Tibial nerve (tissue), 4 donors: ENCODE data around the gene PSMB1.

ENCODE experiments used
- EP300 ChIP-seq, 2 donors: sonication (generic); formaldehyde crosslinking; IDR thresholded peaks; one replicate each; pipeline ENCODE4 v1.6.1; 2017; ENCODE audit warnings: antibody characterized with exemption in 2 of 2, mild to moderate bottlenecking in 1 of 2
- TF ChIP-seq, protein P1 (sequence below), 5 experiments: fragments of 200-600 bp in 3 of 5; fragments of 450-650 bp in 2 of 5; sonication (generic) in 3 of 5; IDR thresholded peaks; one replicate each; pipeline ENCODE4 v1.5.1; 2016 to 2019; ENCODE audit warnings: antibody characterized with exemption in 5 of 5, mild to moderate bottlenecking in 3 of 5, moderate library complexity in 2 of 5

- TF ChIP-seq, protein P1, sequence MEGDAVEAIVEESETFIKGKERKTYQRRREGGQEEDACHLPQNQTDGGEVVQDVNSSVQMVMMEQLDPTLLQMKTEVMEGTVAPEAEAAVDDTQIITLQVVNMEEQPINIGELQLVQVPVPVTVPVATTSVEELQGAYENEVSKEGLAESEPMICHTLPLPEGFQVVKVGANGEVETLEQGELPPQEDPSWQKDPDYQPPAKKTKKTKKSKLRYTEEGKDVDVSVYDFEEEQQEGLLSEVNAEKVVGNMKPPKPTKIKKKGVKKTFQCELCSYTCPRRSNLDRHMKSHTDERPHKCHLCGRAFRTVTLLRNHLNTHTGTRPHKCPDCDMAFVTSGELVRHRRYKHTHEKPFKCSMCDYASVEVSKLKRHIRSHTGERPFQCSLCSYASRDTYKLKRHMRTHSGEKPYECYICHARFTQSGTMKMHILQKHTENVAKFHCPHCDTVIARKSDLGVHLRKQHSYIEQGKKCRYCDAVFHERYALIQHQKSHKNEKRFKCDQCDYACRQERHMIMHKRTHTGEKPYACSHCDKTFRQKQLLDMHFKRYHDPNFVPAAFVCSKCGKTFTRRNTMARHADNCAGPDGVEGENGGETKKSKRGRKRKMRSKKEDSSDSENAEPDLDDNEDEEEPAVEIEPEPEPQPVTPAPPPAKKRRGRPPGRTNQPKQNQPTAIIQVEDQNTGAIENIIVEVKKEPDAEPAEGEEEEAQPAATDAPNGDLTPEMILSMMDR (IDR thresholded peaks at IDR 0.05) = no peak
- TF ChIP-seq EP300 (IDR thresholded peaks at IDR 0.05) = no peak
These were observed 49.7 kb downstream of the PSMB1 start for GRCh38 chr6:170503414-170503761.
